ENCODE measurements around the gene TMEM158. TPM values are rescaled to one million over a fixed set of nuclear protein-coding genes. Genes with fewer than 3 reads are reported as not detected.

Gene TMEM158
- polyA plus RNA-seq (ENCODE audit: insufficient read length in 12 of 12): 1 to 10 TPM in 10 of 12 donors, under 1 TPM in 1, not detected in 1; 0.98 to 9.4 (median 1.9) TPM
- long read RNA-seq, donor 1, transcript TMEM158-201 (1 exons, 1,813 nt): major isoform, 9 of 9 reads
- long read RNA-seq, donor 1, partial matches to known transcripts: 0 of 9 reads
- long read RNA-seq, donor 1, other reads (novel, unspliced or antisense): 0 of 9 reads
- long read RNA-seq, donor 2, partial matches to known transcripts: 0 of 2 reads
- long read RNA-seq, donor 2, other reads (novel, unspliced or antisense): 0 of 2 reads
- long read RNA-seq, donor 3: 0 reads
- long read RNA-seq, donor 4: 0 reads
- long read RNA-seq, donor 5, partial matches to known transcripts: 0 of 2 reads
- long read RNA-seq, donor 5, other reads (novel, unspliced or antisense): 0 of 2 reads
- long read RNA-seq, donor 6: 0 reads
- long read RNA-seq, donor 7: 0 reads
- long read RNA-seq, donor 8: 0 reads
- long read RNA-seq, donor 9, partial matches to known transcripts: 0 of 3 reads
- long read RNA-seq, donor 9, other reads (novel, unspliced or antisense): 0 of 3 reads
- long read RNA-seq, donor 10: 0 reads
- long read RNA-seq, donor 11, transcript TMEM158-201 (1 exons, 1,813 nt): major isoform, 7 of 7 reads
- long read RNA-seq, donor 11, partial matches to known transcripts: 0 of 7 reads
- long read RNA-seq, donor 11, other reads (novel, unspliced or antisense): 0 of 7 reads

- peak; percentile 32 for DNase-seq
Observed at GRCh38 chr3:45226206-45226915, at the start of gene TMEM158. Gene TMEM158, minus strand, starts transcription at chr3:45226287. Its CDS starts 260 bp downstream, at chr3:45226027.

DNA sequence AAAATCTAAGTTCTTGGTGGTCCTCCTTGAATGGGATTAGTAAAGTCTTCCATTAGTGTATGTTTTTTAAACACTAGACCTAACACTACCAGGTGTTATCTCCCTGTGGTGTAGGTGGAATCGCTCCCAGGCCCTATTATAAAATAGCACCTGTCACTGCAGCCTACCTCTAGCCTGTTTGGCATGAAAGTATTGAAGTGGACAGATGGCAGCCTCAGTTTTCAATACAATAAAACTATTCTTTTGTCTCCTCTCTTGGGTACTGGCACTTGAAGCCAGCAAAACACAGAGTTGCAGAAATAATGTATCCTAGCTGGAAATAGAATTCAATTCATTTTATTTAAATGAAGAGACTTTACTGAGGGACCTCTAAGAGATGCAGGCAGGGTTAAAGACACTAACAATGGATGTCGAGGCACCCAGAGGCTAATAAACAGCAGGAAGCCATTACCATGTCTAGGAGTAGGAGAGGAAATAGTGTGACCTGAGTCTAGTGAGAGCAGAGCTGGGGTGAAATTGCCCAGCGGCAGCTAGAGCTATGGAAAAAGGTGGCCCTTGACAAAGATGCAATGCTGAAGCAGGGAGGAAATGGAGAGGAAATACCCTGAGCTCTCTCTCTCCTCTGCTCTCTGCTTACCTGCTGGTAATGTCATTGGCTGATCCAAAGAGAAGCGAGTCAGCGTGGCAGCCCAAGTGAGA lies 49.1 kb upstream of the TMEM158 start:
- no peak for DNase-seq

- DNase-seq: no peak
Observed at GRCh38 chr3:45273681-45274515, 47.8 kb upstream of the TMEM158 start.

DNA sequence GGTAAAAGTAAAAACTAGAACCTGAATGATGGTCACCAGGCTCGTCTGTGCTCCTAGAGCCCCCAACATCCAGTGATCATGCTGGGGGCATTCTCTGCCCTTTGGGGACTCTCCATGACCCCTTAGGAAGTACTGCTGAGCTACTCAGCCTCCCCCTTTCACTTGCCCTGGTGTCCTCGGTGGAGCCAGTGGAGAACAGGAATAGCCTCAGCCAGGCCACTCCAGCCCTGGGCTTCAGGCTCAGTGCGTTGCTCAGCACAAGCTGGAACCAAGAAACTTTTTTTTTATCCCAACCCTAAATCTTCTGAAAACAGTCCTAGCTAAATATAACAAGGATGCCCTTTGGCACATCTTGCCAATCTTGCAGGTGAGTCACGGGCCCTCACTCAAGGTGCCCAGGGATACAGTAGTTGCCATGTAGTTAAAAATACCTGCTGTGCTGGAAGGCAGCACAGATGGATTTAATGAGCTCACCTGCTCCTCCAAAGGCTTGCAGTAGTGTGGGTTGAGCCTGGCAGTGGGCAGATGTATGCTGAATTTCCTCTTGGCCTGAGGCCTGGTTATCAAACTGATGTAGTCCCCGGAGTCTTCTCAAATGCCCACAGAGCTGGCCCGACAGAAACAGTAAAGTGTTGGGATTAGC lies 46.9 kb upstream of the TMEM158 start:
- DNase-seq: no peak

DNA sequence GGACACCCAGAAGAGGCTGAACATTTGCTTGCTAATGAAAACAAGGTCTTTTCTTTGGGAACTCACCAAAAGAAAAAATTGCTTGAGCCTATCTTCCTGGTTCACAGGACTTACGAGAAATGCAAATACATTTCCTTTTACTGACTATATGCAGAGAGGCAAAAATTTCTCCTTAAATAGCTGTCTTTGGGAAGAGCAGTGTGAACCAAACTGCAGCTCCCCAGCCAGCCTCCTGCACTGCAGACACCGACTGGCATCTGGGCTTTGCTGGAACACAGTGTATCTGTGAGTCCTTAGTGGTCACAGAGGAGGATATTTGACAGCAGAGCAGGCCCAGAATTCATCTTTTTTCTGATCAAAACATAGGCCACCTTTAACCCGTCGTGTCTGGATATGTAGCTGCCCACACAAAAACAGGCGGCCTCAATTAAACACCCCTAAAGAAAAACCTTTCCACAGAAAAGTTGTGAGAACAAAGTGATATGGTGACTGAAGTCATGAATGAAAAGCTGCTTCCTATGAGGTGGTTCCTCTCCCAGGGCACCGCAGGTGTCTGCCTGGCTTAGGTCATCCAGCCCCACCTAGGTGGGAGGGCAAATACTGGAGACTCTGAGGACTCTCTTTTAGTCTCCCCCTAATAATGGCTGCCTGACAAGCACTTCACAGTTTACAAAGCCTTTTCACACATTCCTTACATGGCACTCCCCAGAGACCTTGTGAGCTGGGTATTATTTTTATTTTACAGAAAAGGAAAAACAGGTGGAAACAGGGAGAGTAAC lies 46.1 kb upstream of the TMEM158 start:
- no peak for DNase-seq

GRCh38 chr3:45269952-45270351 lies 43.9 kb upstream of the TMEM158 start:
- DNase-seq: no peak

- DNase-seq: no peak
Observed at GRCh38 chr3:45267097-45267496, 41.0 kb upstream of the TMEM158 start.

DNA sequence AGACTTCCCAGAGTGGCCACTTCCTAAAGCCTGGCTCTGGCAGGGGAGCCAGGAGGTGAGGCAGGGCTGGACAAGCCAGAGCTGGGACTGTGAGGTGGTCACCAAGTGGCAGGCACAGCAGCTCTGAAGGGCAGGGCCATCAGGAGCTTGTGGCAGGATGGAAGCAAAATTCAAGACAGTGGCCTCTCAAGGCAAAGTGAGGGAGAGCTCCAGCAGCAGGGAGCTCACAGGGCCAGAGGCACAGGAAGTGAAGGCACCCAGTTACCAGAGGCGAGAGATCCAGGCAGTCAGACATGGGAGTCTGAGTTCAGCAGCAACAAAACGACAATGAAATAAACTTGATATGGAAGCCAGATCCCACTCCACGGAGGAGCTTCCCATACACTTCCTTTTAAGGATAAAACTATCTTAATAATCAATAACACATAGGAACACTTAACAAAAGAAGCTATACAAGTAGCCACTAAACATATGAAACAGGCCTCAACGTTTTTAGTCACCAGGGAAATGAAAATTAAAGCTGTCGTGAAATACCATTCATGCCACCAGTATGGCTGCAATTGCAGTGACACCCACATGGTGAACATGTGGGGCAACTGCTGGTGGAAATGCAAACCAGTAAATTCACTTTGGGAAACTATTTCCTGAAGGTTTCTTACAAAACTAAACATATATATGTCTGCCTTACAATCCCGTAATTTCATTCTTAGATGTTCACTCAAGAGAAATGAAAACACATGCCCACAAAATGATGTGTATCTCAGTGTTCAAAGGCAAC lies 35.4 kb upstream of the TMEM158 start:
- DNase-seq: no peak

DNA sequence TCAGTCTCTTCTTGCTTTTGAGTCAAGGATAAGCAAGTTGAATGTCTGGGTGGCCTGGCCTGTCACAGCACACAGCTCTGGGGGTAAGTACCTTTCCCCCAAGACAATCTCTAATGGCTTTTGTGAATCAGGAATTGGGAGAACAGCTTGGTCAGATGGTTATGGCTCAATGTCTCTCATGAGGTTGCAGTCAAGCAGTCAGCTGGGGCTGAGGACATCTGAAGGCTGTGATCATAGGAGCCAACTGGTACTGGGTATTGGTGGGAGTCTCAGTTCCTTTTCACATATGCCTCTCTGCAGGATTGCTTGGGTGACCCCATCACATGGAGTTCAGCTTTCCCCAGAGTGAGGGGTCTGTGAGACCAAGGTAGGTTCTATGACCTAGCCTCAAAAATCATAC lies 33.0 kb upstream of the TMEM158 start:
- no peak for DNase-seq

GRCh38 chr3:45258317-45258716 lies 32.2 kb upstream of the TMEM158 start:
- DNase-seq: no peak

DNA sequence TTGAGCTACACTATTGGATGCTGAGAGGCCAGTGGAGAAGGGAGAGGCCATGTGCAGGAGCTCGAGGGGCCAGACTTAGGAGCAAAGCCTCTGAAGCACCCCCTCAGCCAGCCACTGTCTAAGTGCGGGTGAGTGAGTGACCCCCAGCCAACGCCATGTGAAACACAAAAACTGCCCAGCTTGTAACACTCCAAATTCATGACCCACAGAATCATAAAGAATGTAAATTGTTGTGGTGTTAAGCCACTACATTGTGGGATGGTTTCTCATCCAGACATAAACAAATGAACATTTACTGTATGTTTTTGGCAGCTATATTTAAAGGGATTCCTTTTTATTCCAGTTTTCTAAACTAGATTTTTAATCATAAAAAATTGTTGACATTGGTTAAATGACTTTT lies 27.2 kb upstream of the TMEM158 start:
- DNase-seq: no peak

DNA sequence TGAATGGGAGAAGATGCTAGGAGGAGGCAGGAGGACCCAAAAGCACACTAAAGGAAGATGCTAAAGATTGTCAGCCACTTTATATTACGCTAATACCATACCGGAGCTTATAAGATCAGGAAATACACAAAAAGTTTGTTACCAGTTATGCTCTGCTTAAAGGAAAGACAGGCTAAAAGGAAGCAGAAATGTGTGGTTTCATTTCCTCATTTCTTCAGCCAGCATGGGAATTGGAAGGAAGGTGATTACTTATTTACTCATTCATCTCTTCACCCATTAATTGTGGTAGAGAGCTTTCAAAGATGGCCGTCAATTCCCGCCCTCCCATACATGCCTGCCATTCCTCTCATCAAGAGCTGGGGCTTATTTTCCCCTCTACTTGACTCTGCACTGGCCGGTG lies 26.7 kb upstream of the TMEM158 start:
- DNase-seq: no peak

GRCh38 chr3:45249391-45249790 lies 23.3 kb upstream of the TMEM158 start:
- no peak for DNase-seq

DNA sequence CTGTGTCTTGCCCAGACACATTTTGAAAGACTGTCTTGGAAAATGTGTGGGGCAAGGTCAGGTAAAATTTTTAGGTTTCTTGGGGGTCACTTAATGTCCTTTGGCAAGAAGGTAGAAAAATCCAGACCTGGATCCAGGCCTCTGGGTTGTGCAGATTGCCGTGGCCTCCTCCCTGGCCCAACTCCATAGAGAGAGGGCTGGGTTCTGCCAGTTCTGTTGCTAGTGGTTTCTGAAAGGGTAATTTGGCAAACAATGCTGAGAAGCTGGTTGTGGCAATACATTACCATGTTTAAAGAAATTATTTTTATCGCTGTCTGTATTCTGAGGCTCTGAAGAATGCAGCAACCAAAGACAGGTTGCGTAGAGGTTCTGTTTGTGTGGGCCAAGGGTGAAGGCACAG lies 20.2 kb upstream of the TMEM158 start:
- DNase-seq: no peak

GRCh38 chr3:45244356-45244755 lies 18.3 kb upstream of the TMEM158 start:
- DNase-seq: no peak

GRCh38 chr3:45241206-45241605 lies 15.1 kb upstream of the TMEM158 start:
- DNase-seq: no peak

- no peak for DNase-seq
Observed at GRCh38 chr3:45240292-45240691, 14.2 kb upstream of the TMEM158 start.

GRCh38 chr3:45239254-45239653 lies 13.2 kb upstream of the TMEM158 start:
- DNase-seq: no peak

DNA sequence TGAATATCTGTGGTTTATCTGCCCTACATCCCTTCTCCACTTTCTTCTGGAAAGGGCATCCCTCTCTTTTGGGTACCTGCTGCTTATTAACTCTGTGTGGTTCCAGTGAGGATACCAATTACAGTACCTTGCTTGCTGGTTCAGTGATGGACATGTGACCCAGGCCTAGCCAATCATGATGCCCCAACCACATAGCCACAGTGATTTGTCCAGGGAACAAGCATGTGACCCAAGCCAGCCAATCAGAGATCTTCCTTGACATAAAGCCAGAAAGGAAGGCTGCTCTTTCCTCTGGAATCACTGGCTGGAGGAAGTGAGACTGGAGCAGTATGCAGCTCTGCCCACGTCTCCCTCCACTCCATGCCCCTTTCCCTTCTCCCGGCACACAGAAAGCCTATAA lies 10.9 kb upstream of the TMEM158 start:
- DNase-seq: no peak

Measured in muscle of arm (tissue), 14 donors.